ENCODE results near the gene CREBRF.

- no peak for TF ChIP-seq CTCF (IDR thresholded peaks at IDR 0.05; ENCODE audit: insufficient read depth, low read length, poor library complexity, severe bottlenecking)
- TF ChIP-seq EZH2phosphoT487 (conservative IDR thresholded peaks at IDR 0.05; ENCODE audit: low read length) = no peak
Measured at GRCh38 chr5:173090639-173091038, 34.5 kb downstream of the CREBRF start.

Measured in SU-DHL-6 (cell line).